T-helper 9 cell (primary cell): Measurements from ENCODE around the gene TMEM42.
A peak's percentile ranks its signal among the peaks of the same experiment; 100 is the strongest.

ENCODE experiments used
- DNase-seq: peaks from one replicate; pipeline ENCODE4 v3.0.0-alpha.2; 2020

TMEM42 gene

GRCh38 chr3:44913868-44914468 is 52.3 kb downstream of the TMEM42 start:
- DNase-seq: peak; percentile 62

DNA sequence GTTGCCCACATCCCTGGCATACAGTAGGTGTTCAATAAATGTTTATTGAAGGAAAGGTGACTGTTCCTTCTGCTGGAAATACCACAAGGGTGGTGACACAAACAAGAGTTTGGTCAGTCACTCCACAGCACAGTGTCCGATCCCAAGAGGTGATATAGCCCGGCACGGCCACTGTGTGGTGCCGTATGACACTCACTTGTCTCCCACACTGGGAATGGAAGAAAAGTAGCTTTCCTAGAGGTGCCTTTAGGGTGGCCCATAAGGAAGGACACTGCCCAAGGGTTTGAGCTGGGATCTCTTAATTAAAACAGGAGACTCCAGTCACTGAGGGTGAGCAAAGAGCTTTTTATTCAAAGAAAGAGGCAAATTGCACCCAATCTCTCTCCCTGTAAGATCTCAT is 53.2 kb downstream of the TMEM42 start:
- DNase-seq: no peak
